ENCODE results near the gene PGM5. TPM values are rescaled to one million over a fixed set of nuclear protein-coding genes. Genes with fewer than 3 reads are reported as not detected.

Gene PGM5
- total RNA-seq, 1 experiment from 2014 or later = 4.2 TPM

DNA sequence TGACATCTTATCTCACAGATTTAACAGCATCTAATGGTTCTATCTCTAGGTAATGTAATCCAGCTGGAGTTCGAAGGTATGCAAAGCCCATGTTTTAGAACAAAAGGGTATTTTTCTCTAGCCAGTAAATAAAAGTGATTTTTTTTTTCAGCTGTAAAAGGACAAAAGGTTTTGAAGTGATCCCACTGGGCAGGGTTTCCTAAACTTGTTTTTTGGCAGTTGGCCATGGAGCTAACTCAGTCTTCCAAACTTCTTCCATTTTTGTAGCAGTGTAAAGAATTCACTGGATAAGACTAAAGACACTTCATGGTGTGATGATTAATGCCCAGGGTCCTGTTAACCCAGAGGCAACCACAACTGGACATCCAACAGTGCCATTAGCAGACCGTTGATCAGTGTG is 120.4 kb downstream of the PGM5 start:
- Mint-ChIP-seq H3K9me3 (ENCODE audit: unreplicated experiment) (no peaks in the 10 kb centered on the region), H3K27me3 (ENCODE audit: insufficient read depth, unreplicated experiment) (no peaks in the 10 kb centered on the region), H3K4me1 (ENCODE audit: low read depth, unreplicated experiment) (no peaks in the 10 kb centered on the region), H3K4me3 (ENCODE audit: unreplicated experiment) (no peak overlapping the region), H3K36me3 (ENCODE audit: insufficient read depth, unreplicated experiment) (no peaks in the 10 kb centered on the region), H3K27ac (ENCODE audit: unreplicated experiment) (no peak overlapping the region)
- TF ChIP-seq, protein P1, sequence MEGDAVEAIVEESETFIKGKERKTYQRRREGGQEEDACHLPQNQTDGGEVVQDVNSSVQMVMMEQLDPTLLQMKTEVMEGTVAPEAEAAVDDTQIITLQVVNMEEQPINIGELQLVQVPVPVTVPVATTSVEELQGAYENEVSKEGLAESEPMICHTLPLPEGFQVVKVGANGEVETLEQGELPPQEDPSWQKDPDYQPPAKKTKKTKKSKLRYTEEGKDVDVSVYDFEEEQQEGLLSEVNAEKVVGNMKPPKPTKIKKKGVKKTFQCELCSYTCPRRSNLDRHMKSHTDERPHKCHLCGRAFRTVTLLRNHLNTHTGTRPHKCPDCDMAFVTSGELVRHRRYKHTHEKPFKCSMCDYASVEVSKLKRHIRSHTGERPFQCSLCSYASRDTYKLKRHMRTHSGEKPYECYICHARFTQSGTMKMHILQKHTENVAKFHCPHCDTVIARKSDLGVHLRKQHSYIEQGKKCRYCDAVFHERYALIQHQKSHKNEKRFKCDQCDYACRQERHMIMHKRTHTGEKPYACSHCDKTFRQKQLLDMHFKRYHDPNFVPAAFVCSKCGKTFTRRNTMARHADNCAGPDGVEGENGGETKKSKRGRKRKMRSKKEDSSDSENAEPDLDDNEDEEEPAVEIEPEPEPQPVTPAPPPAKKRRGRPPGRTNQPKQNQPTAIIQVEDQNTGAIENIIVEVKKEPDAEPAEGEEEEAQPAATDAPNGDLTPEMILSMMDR (IDR thresholded peaks at IDR 0.05; ENCODE audit: insufficient read depth in 1 of 2, low read depth in 1 of 2, low read length in 1 of 2, severe bottlenecking in 1 of 2, unreplicated experiment in 1 of 2) = no peak
- intact Hi-C loops (cut with micrococcal nuclease; ENCODE audit: unreplicated experiment) = no loop called here
- ChIA-PET POLR2A (no interaction called here), CTCF (no interaction called here)
- no peaks in the 10 kb centered on the region for H3K4me1 ChIP-seq
- BruUV-seq (replicated peaks) = no TSS peak
- no peak overlapping the region for H3K4me3 ChIP-seq (ENCODE audit: low read depth, low read length)
- no peaks in the 10 kb centered on the region for H3K9me3 ChIP-seq
- DNase-seq = no peak
- H3K27me3 ChIP-seq (replicated peaks; ENCODE audit: control insufficient read depth, insufficient read depth, low read length) = no peaks in the 10 kb centered on the region
- H3K36me3 ChIP-seq (ENCODE audit: control insufficient read depth, insufficient read depth, low read length) = no peaks in the 10 kb centered on the region

DNA sequence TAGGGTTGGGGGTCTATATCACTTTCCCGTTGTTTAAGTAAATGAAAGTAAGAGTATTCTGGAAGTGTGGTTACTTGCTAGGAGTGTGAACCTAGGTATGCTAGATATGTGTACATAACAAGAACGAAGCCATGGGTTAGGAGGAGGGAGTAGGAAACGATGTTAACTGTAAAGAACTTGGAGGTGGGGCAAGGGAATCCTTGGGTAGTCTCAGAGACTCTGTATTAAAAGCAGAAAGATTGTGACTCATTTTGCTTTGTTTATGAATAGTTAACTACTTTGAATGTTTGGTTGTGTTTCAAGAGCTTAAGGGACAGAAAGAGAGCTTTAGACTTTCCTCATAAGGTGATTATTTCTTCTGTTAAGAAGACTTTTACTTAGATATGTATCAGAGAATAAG is 124.4 kb downstream of the PGM5 start:
- Mint-ChIP-seq H3K9me3 (ENCODE audit: unreplicated experiment) (no peaks in the 10 kb centered on the region), H3K27me3 (ENCODE audit: insufficient read depth, unreplicated experiment) (no peaks in the 10 kb centered on the region)
- TF ChIP-seq, protein P1 (IDR thresholded peaks at IDR 0.05; ENCODE audit: insufficient read depth in 1 of 2, low read depth in 1 of 2, low read length in 1 of 2, severe bottlenecking in 1 of 2, unreplicated experiment in 1 of 2) = no peak

DNA sequence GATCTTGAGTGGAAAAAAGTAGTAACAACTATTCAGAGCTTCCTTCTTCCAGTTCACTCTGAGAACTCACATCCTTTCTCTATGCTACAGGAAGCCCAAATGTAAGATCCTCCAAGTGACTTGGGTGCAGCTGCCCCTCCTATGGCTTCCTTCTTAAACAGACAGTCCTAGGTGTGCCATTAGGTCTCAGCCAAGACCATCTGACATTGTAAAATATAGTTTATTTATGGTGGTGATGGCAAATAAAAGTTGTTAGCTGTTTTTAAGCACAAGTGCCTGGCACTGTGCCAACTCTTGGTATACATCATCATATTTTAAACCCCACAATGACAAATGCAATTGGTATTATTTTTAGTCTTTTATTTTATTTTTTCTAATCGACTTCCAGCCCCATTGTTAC is 126.1 kb downstream of the PGM5 start:
- TF ChIP-seq, protein P1 (IDR thresholded peaks at IDR 0.05; ENCODE audit: insufficient read depth in 1 of 2, low read depth in 1 of 2, low read length in 1 of 2, severe bottlenecking in 1 of 2, unreplicated experiment in 1 of 2) = no peak
- Histone ChIP-seq H3K36me3 (ENCODE audit: control insufficient read depth, insufficient read depth, low read length) (no peaks in the 10 kb centered on the region), H3K9me3 (no peaks in the 10 kb centered on the region), H3K4me3 (ENCODE audit: low read depth, low read length) (no peak overlapping the region), H3K27me3 (replicated peaks; ENCODE audit: control insufficient read depth, insufficient read depth, low read length) (no peaks in the 10 kb centered on the region), H3K4me1 (no peaks in the 10 kb centered on the region)
- Mint-ChIP-seq H3K4me1 (ENCODE audit: low read depth, unreplicated experiment) (no peaks in the 10 kb centered on the region), H3K27me3 (ENCODE audit: insufficient read depth, unreplicated experiment) (no peaks in the 10 kb centered on the region), H3K4me3 (ENCODE audit: unreplicated experiment) (no peak overlapping the region), H3K36me3 (ENCODE audit: insufficient read depth, unreplicated experiment) (no peaks in the 10 kb centered on the region), H3K9me3 (ENCODE audit: unreplicated experiment) (no peaks in the 10 kb centered on the region), H3K27ac (ENCODE audit: unreplicated experiment) (no peak overlapping the region)
- BruUV-seq (replicated peaks) = no TSS peak
- no peak for DNase-seq
- POLR2A ChIA-PET = no interaction called here
- CTCF ChIA-PET = no interaction called here
- intact Hi-C loops (cut with micrococcal nuclease; ENCODE audit: unreplicated experiment) = no loop called here

More for the DNA sequence above, 124.4 kb downstream of the PGM5 start:
- CTCF ChIA-PET = no interaction called here
- no peak overlapping the region for H3K27ac Mint-ChIP-seq (ENCODE audit: unreplicated experiment)
- no peaks in the 10 kb centered on the region for H3K9me3 ChIP-seq
- no TSS peak for BruUV-seq (replicated peaks)
- no peaks in the 10 kb centered on the region for H3K4me1 ChIP-seq
- intact Hi-C loops (cut with micrococcal nuclease; ENCODE audit: unreplicated experiment) = no loop called here
- no peak overlapping the region for H3K4me3 ChIP-seq (ENCODE audit: low read depth, low read length)
- no peak for DNase-seq
- no peaks in the 10 kb centered on the region for H3K27me3 ChIP-seq (replicated peaks; ENCODE audit: control insufficient read depth, insufficient read depth, low read length)
- POLR2A ChIA-PET = no interaction called here
- no peaks in the 10 kb centered on the region for H3K4me1 Mint-ChIP-seq (ENCODE audit: low read depth, unreplicated experiment)
- no peak overlapping the region for H3K4me3 Mint-ChIP-seq (ENCODE audit: unreplicated experiment)
- H3K36me3 Mint-ChIP-seq (ENCODE audit: insufficient read depth, unreplicated experiment) = no peaks in the 10 kb centered on the region
- no peaks in the 10 kb centered on the region for H3K36me3 ChIP-seq (ENCODE audit: control insufficient read depth, insufficient read depth, low read length)
